SK-N-SH treated with all-trans-retinoic acid at 6 μM for 48 hours (cell line): ENCODE data around the gene RBM6.

Experiments used
- CREB5 ChIP-seq: fragments of 250-450 bp; sonication (Bioruptor Pico); IDR thresholded peaks from 2 replicates; pipeline ENCODE4 v1.5.1; 2020; ENCODE audit warnings: low read depth, mild to moderate bottlenecking, moderate library complexity
- CSDC2 ChIP-seq: fragments of 250-450 bp; sonication (Bioruptor Pico); IDR thresholded peaks from 2 replicates; pipeline ENCODE4 v1.5.0; 2020; ENCODE audit warnings: mild to moderate bottlenecking, moderate library complexity
- CSRNP3 ChIP-seq: fragments of 250-450 bp; sonication (Bioruptor Pico); IDR thresholded peaks from 2 replicates; pipeline ENCODE4 v1.5.1; 2021; ENCODE audit warnings: mild to moderate bottlenecking, moderate library complexity
- PATZ1 ChIP-seq: fragments of 250-450 bp; sonication (Bioruptor Pico); IDR thresholded peaks from 2 replicates; pipeline ENCODE4 v1.8.0; 2020; ENCODE audit warnings: mild to moderate bottlenecking, moderate library complexity, borderline replicate concordance
- RARB ChIP-seq: fragments of 250-450 bp; sonication (Bioruptor Pico); IDR thresholded peaks from 2 replicates; pipeline ENCODE4 v1.8.0; 2021; ENCODE audit warnings: mild to moderate bottlenecking, moderate library complexity
- TCF4 ChIP-seq: fragments of 250-450 bp; sonication (Bioruptor Pico); IDR thresholded peaks from 2 replicates; pipeline ENCODE4 v1.8.0; 2021; ENCODE audit warnings: mild to moderate bottlenecking, moderate library complexity, borderline replicate concordance
- TOX ChIP-seq: fragments of 250-450 bp; sonication (Bioruptor Pico); IDR thresholded peaks from 2 replicates; pipeline ENCODE4 v1.8.0; 2021; ENCODE audit warnings: mild to moderate bottlenecking, moderate library complexity, borderline replicate concordance
- ZC3H10 ChIP-seq: fragments of 250-450 bp; sonication (Bioruptor Pico); IDR thresholded peaks from 2 replicates; pipeline ENCODE4 v1.5.1; 2021; ENCODE audit warnings: mild to moderate bottlenecking, moderate library complexity
- ZFP3 ChIP-seq: fragments of 250-450 bp; sonication (Bioruptor Pico); IDR thresholded peaks from 2 replicates; pipeline ENCODE4 v1.5.0; 2020; ENCODE audit warnings: mild to moderate bottlenecking, moderate library complexity
- ZNF8 ChIP-seq: fragments of 450-650 bp; formaldehyde crosslinking; IDR thresholded peaks from 2 replicates; pipeline ENCODE4 v1.5.0; 2020; ENCODE audit warnings: mild to moderate bottlenecking, moderate library complexity
- TF ChIP-seq, protein P1 (sequence below): fragments of 250-450 bp; sonication (Bioruptor Pico); IDR thresholded peaks from 2 replicates; pipeline ENCODE4 v1.5.0; 2020; ENCODE audit warnings: mild to moderate bottlenecking, moderate library complexity
- TF ChIP-seq, protein P2 (sequence below): fragments of 250-450 bp; sonication (Bioruptor Pico); IDR thresholded peaks from 2 replicates; pipeline ENCODE4 v1.8.0; 2021; ENCODE audit warnings: low read depth, mild to moderate bottlenecking, moderate library complexity, borderline replicate concordance

DNA sequence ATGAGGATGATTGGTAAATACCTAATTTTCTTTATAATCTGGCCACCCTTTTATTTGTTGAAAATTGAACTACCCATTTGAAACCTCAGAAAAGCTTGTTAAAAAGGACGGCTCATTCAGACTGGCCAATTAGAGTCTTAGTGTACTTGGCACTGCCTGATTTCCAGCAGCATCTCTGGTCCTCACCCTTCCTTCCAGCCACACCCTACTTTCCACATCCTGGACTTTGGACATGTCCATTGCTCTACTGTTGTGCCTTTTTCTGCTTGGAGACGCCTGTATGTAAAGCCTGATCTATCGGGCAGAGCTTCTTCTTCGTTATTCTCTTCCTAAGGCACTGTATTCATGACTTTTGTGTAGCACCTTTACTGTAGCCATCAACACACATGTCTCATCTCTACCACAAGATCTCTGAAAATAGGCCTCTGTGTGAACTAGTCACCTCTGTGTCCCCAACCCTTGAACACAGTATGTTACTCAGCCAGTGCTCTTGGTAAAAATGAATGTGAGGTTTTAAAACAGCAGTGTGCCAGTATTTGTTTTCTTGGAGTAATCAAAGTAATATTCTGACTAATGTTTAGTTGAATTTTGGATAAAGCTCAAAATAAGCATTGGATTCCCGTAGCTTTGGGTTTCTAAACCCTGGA is 155.5 kb downstream of the RBM6 start:
- TF ChIP-seq ZC3H10 (no peak), TOX (CRISPR knock-in tag) (no peak), TCF4 (CRISPR knock-in tag) (no peak), ZFP3 (CRISPR knock-in tag) (no peak), ZNF8 (CRISPR knock-in tag) (no peak), CREB5 (CRISPR knock-in tag) (no peak), RARB (no peak), CSRNP3 (CRISPR knock-in tag) (no peak), PATZ1 (no peak), CSDC2 (CRISPR knock-in tag) (no peak)
- TF ChIP-seq, protein P1, sequence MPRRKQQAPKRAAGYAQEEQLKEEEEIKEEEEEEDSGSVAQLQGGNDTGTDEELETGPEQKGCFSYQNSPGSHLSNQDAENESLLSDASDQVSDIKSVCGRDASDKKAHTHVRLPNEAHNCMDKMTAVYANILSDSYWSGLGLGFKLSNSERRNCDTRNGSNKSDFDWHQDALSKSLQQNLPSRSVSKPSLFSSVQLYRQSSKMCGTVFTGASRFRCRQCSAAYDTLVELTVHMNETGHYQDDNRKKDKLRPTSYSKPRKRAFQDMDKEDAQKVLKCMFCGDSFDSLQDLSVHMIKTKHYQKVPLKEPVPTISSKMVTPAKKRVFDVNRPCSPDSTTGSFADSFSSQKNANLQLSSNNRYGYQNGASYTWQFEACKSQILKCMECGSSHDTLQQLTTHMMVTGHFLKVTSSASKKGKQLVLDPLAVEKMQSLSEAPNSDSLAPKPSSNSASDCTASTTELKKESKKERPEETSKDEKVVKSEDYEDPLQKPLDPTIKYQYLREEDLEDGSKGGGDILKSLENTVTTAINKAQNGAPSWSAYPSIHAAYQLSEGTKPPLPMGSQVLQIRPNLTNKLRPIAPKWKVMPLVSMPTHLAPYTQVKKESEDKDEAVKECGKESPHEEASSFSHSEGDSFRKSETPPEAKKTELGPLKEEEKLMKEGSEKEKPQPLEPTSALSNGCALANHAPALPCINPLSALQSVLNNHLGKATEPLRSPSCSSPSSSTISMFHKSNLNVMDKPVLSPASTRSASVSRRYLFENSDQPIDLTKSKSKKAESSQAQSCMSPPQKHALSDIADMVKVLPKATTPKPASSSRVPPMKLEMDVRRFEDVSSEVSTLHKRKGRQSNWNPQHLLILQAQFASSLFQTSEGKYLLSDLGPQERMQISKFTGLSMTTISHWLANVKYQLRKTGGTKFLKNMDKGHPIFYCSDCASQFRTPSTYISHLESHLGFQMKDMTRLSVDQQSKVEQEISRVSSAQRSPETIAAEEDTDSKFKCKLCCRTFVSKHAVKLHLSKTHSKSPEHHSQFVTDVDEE (CRISPR knock-in tag), result no peak
- TF ChIP-seq, protein P2, sequence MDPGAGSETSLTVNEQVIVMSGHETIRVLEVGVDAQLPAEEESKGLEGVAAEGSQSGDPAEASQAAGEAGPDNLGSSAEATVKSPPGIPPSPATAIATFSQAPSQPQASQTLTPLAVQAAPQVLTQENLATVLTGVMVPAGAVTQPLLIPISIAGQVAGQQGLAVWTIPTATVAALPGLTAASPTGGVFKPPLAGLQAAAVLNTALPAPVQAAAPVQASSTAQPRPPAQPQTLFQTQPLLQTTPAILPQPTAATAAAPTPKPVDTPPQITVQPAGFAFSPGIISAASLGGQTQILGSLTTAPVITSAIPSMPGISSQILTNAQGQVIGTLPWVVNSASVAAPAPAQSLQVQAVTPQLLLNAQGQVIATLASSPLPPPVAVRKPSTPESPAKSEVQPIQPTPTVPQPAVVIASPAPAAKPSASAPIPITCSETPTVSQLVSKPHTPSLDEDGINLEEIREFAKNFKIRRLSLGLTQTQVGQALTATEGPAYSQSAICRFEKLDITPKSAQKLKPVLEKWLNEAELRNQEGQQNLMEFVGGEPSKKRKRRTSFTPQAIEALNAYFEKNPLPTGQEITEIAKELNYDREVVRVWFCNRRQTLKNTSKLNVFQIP (CRISPR knock-in tag), result no peak
